ENCODE results near the gene MALAT1.

GRCh38 chr11:65529475-65530156, 30.8 kb downstream of the MALAT1 start:
- TF ChIP-seq CTCF (IDR thresholded peaks at IDR 0.05) (no peak), POLR2A (IDR thresholded peaks at IDR 0.05) (no peak)
